GM11168 (cell line): ENCODE results near the gene SMC1A.
"Not testable (repeated sequence)": the region's sequence is repeated elsewhere in the genome, so short reads cannot be mapped to it uniquely, and the experiment has no call there.

Experiments used
- in situ Hi-C: fragments of 300-500 bp; cut with MboI; formaldehyde crosslinking; loops from one replicate; pipeline ENCODE4 v1.12.0; 2022; ENCODE audit warnings: low sequenced_read_pairs; ENCODE audit not compliant: unreplicated experiment

The SMC1A gene

GRCh38 chrX:53429755-53430154 is 7.3 kb upstream of the SMC1A start:
- in situ Hi-C loops: loop anchor here (10.0 kb wide), 1 partner anchor 115 kb away; no protein-coding TSS in a partner anchor

- in situ Hi-C loops: loop anchor here (10.0 kb wide), 1 partner anchor 108 kb away; no protein-coding TSS in a partner anchor
Measured at GRCh38 chrX:53422861-53423306, 430 bp upstream of the SMC1A start, which contains the start of gene RIBC1. Gene RIBC1 (plus strand): TSS chrX:53422873. CDS start chrX:53426277, 3,404 bp downstream.

- in situ Hi-C loops: loop anchor here (10.0 kb wide), 1 partner anchor 107 kb away; no protein-coding TSS in a partner anchor
Measured at GRCh38 chrX:53421772-53422085, 725 bp downstream of the SMC1A start.

GRCh38 chrX:53421125-53421524 is 1.3 kb downstream of the SMC1A start:
- in situ Hi-C loops: loop anchor here (10.0 kb wide), 1 partner anchor 106 kb away; no protein-coding TSS in a partner anchor

GRCh38 chrX:53420351-53420750 is 2.1 kb downstream of the SMC1A start:
- in situ Hi-C loops: loop anchor here (10.0 kb wide), 1 partner anchor 106 kb away; no protein-coding TSS in a partner anchor

GRCh38 chrX:53412446-53412845 is 10.0 kb downstream of the SMC1A start:
- in situ Hi-C loops: no loop called here

- in situ Hi-C loops: no loop called here
Measured at GRCh38 chrX:53403535-53403934, 18.9 kb downstream of the SMC1A start.

- in situ Hi-C loops: no loop called here
Measured at GRCh38 chrX:53398216-53398615, 24.2 kb downstream of the SMC1A start.

- in situ Hi-C loops: no loop called here
Measured at GRCh38 chrX:53395605-53396298, 26.7 kb downstream of the SMC1A start.

- in situ Hi-C loops: no loop called here
Measured at GRCh38 chrX:53383376-53384076, 38.9 kb downstream of the SMC1A start.

GRCh38 chrX:53379747-53380146 is 42.7 kb downstream of the SMC1A start:
- in situ Hi-C loops: no loop called here

- in situ Hi-C loops: no loop called here
Measured at GRCh38 chrX:53379008-53379710, 43.3 kb downstream of the SMC1A start.

- in situ Hi-C loops: no loop called here
Measured at GRCh38 chrX:53377464-53377863, 45.0 kb downstream of the SMC1A start.

- in situ Hi-C loops: no loop called here
Measured at GRCh38 chrX:53376888-53377287, 45.6 kb downstream of the SMC1A start.

- in situ Hi-C loops: no loop called here
Measured at GRCh38 chrX:53374923-53375322, 47.5 kb downstream of the SMC1A start.

- in situ Hi-C loops: no loop called here
Measured at GRCh38 chrX:53374222-53374820, 48.1 kb downstream of the SMC1A start.

- in situ Hi-C loops: no loop called here
Measured at GRCh38 chrX:53373307-53373706, 49.1 kb downstream of the SMC1A start.

GRCh38 chrX:53366454-53366853 is 56.0 kb downstream of the SMC1A start:
- in situ Hi-C loops: not testable (repeated sequence)

- in situ Hi-C loops: no loop called here
Measured at GRCh38 chrX:53362449-53362848, 60.0 kb downstream of the SMC1A start.

GRCh38 chrX:53357799-53358530 is 64.5 kb downstream of the SMC1A start:
- in situ Hi-C loops: no loop called here
